Measurements from ENCODE around the gene SPX. TPM values are rescaled to one million over a fixed set of nuclear protein-coding genes. Genes with fewer than 3 reads are reported as not detected.
A peak's percentile ranks its signal among the peaks of the same experiment; 100 is the strongest.

Gene SPX
- total RNA-seq, 2 experiments from 2014 or later, result 0.36 to 0.94 TPM

DNA sequence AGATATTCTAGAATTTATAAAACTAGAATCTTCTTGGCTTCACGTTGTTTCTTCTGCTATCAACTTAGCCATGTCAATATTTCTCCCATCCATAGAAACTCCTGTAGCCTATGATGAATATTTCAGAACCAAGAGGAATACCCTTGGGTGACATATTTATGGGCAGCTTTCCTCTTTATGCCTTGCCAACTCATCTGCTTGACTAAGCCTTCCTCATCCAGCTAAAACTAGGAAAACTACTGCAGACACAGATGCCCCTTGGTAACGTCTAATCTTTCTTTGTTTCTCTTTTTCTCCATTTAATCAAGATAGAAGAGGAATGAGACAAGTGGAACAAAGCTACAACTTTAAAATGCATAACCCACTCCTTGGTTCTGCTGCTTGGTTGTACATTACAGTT, 18.2 kb upstream of the SPX start:
- intact Hi-C loops (cut with micrococcal nuclease), result loop anchor here (2.0 kb wide), 1 partner anchor 19 kb away; the partner anchor contains the start of gene SPX
- POLR2A ChIA-PET, result interaction anchor here (1.1 kb wide), 1 partner anchor 149 kb away, joined by 3 read pairs; the partner anchor contains the start of gene LDHB
- Mint-ChIP-seq H3K4me1 (ENCODE audit: low read depth) (peaks cover 51% of the 10 kb centered on the region), H3K9me3 (no peaks in the 10 kb centered on the region), H3K4me3 (no peak overlapping the region), H3K27ac (no peak overlapping the region), H3K36me3 (peaks cover 31% of the 10 kb centered on the region), H3K27me3 (no peaks in the 10 kb centered on the region)
- CTCF ChIA-PET, result interaction anchor here (0.8 to 1.7 kb wide), 2 partner anchors 171 to 172 kb away, joined by 3 read pairs; no protein-coding TSS in a partner anchor
- DNase-seq, result no peak

DNA sequence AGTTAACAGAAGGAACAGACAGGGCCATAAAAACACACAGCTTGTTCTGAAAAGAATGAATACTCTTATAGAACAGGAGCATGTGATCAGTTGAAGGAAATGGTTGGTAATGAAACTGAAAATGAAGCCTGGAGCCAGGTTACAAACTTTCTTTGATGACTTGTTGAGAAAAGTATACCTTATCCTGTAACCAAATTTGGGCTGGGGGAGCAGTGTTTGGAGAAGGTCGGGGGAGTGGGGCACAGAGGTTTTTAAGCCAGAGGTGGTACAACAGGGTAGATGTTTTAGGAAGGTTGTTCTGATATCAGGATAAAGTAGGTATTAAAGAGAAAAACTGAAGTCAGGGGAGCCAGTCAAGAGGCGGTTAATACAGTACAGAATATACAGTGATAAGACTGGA, 16.3 kb upstream of the SPX start:
- no peak overlapping the region for H3K4me3 Mint-ChIP-seq
- peaks cover 34% of the 10 kb centered on the region for H3K4me1 Mint-ChIP-seq (ENCODE audit: low read depth)
- ChIA-PET POLR2A (no interaction called here), CTCF (interaction anchor here (1.7 kb wide), 1 partner anchor 170 kb away, joined by 3 read pairs; no protein-coding TSS in a partner anchor)
- no peak for DNase-seq
- peaks cover 39% of the 10 kb centered on the region for H3K36me3 Mint-ChIP-seq
- H3K27me3 Mint-ChIP-seq, result no peaks in the 10 kb centered on the region
- H3K27ac Mint-ChIP-seq, result peak overlapping the region; percentile 53
- H3K9me3 Mint-ChIP-seq, result no peaks in the 10 kb centered on the region
- intact Hi-C loops (cut with micrococcal nuclease), result loop anchor here (1.0 to 2.0 kb wide), 2 partner anchors 8 to 17 kb away; partner anchors contain the start of genes GOLT1B, RECQL and SPX

DNA sequence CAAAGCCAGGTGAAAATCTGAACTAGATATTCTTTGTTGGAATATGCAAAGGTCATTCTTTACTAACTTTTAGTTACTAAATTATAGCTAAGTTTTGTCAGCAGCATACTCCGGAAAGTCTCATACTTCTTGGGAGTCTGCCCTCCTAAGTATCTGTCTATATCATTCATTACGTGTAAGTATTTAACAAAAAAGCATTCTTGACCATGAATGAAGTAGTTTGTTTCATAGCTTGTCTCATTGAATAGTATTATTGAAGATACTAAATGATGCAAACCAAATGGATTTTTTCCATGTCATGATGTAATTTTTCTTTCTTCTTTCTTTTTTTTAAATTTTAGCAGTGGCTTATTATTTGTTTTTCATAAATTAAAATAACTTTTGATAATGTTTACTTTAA, 9.8 kb upstream of the SPX start:
- H3K27me3 Mint-ChIP-seq, result no peaks in the 10 kb centered on the region
- CTCF ChIA-PET, result no interaction called here

DNA sequence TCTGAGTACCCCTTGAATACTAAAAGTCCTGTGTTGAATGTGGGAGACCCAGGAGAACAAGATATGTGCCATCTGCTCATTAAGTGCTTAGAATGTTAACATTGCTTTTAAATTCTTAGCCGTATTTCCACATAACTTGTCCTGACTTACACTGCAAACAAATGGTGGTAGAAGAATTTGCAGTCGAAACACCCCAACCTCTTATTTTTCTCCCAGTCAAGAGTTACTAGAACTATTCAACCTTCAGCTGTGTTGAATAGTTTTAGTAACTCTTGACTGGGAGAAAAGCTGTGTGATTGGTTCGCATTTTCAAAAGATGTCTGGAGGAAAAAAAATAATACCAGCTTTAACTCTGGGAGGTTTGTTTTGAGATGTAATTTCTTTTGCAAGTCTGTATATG, 7.6 kb upstream of the SPX start:
- CTCF ChIA-PET, result interaction anchor here (0.6 to 0.9 kb wide), 2 partner anchors 9 to 77 kb away, joined by 3 to 5 read pairs; no protein-coding TSS in a partner anchor

More for the DNA sequence above, 9.8 kb upstream of the SPX start:
- DNase-seq, result no peak
- Mint-ChIP-seq H3K9me3 (no peaks in the 10 kb centered on the region), H3K4me1 (ENCODE audit: low read depth) (peaks cover 2% of the 10 kb centered on the region), H3K27ac (no peak overlapping the region), H3K36me3 (peaks cover 30% of the 10 kb centered on the region), H3K4me3 (no peak overlapping the region)
- intact Hi-C loops (cut with micrococcal nuclease), result no loop called here
- POLR2A ChIA-PET, result no interaction called here

DNA sequence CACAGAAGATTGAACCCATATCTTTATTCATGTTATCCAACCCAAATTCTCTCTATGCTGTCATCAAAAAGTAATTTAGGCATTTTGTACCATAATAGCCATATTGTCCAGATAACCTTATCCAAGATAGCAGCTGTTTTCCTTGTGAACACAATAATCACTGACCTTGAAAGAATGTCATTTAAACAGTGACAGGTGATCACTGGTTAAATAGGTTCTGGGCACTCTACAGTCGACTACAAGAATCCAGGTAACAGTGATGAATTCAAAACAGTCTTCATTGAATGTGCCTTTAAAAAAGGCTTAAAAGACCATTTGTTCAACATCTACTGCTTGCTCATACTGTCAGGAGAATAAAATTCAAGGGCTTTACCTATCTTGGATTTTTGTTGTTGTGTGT, 4.6 kb upstream of the SPX start:
- Mint-ChIP-seq H3K4me3 (no peak overlapping the region), H3K36me3 (peaks cover 11% of the 10 kb centered on the region), H3K4me1 (ENCODE audit: low read depth) (no peaks in the 10 kb centered on the region), H3K9me3 (peaks cover 4% of the 10 kb centered on the region), H3K27ac (no peak overlapping the region), H3K27me3 (peaks cover 1% of the 10 kb centered on the region)
- DNase-seq, result no peak
- POLR2A ChIA-PET, result no interaction called here
- intact Hi-C loops (cut with micrococcal nuclease), result no loop called here
- CTCF ChIA-PET, result no interaction called here

More for the DNA sequence above, 7.6 kb upstream of the SPX start:
- Mint-ChIP-seq H3K27me3 (no peaks in the 10 kb centered on the region), H3K27ac (no peak overlapping the region), H3K9me3 (no peaks in the 10 kb centered on the region), H3K4me3 (no peak overlapping the region), H3K36me3 (peaks cover 23% of the 10 kb centered on the region), H3K4me1 (ENCODE audit: low read depth) (peaks cover 2% of the 10 kb centered on the region)
- POLR2A ChIA-PET, result interaction anchor here (0.8 kb wide), 1 partner anchor 10 kb away, joined by 3 read pairs; no protein-coding TSS in a partner anchor
- intact Hi-C loops (cut with micrococcal nuclease), result no loop called here
- DNase-seq, result no peak

DNA sequence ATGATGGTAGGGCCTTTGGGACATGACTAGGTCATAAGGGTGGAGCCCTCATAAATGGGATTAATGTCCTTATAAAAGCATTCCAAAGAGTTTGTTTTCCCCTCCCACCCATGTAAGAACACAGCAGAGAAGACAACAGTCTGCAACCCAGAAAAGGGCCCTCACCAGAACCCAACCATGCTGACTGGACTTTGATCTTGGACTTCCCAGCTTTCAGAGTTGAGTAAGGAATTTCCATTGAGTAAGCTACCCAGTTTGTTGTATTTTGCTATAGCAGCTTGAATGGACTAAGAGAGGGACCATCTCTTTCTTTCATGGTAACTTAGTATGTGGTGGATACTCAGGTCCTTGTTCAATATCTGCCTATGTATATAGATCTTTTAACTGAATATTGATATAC, 2.9 kb upstream of the SPX start:
- DNase-seq, result no peak
- H3K27ac Mint-ChIP-seq, result no peak overlapping the region
- peaks cover 8% of the 10 kb centered on the region for H3K36me3 Mint-ChIP-seq
- H3K9me3 Mint-ChIP-seq, result peaks cover 4% of the 10 kb centered on the region
- ChIA-PET CTCF (no interaction called here), POLR2A (no interaction called here)
- H3K4me3 Mint-ChIP-seq, result no peak overlapping the region
- peaks cover 5% of the 10 kb centered on the region for H3K27me3 Mint-ChIP-seq
- intact Hi-C loops (cut with micrococcal nuclease), result no loop called here
- peaks cover 4% of the 10 kb centered on the region for H3K4me1 Mint-ChIP-seq (ENCODE audit: low read depth)

DNA sequence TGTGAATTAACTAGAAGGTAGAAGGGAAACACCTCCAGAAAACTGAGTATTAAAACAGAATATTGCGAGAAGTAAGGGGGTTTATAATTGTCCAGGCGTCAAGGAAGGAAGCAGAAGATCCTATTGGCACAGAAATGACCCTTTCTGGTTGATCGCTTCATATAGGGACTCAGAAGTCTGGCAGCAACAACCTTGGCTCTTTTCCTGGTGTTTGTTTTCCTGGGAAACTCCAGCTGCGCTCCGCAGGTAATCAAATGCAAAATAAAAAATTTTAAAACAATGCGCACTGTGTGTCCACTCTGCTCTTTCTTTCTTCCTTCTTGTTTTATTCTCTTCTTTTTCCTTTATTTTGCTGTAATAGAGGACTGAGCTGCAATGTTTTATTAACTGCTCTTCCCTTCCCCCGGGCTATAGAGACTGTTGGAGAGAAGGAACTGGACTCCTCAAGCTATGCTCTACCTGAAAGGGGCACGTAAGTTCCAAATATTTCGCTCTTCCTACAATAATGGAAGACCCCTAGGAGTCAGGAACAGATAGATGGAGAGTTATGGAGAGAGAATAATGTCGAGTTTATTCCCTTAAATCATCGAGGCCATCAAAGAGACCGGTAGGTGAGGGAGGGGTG, 737 bp downstream of the SPX start:
- POLR2A ChIA-PET, result interaction anchor here (0.9 to 1.9 kb wide), 4 partner anchors 12 to 150 kb away, joined by 3 to 6 read pairs (median 4); partner anchors contain the start of gene LDHB
- intact Hi-C loops (cut with micrococcal nuclease), result loop anchor here (1.0 to 2.0 kb wide), 3 partner anchors 13 to 26 kb away; partner anchors contain the start of genes GOLT1B and RECQL
- peaks cover 4% of the 10 kb centered on the region for H3K9me3 Mint-ChIP-seq
- CTCF ChIA-PET, result interaction anchor here (1.0 to 1.8 kb wide), 2 partner anchors 154 to 278 kb away, joined by 3 to 6 read pairs; no protein-coding TSS in a partner anchor
- H3K4me3 Mint-ChIP-seq, result peak overlapping the region; percentile 73
- H3K27ac Mint-ChIP-seq, result no peak overlapping the region
- peaks cover 26% of the 10 kb centered on the region for H3K27me3 Mint-ChIP-seq
- H3K36me3 Mint-ChIP-seq, result no peaks in the 10 kb centered on the region
- peaks cover 6% of the 10 kb centered on the region for H3K4me1 Mint-ChIP-seq (ENCODE audit: low read depth)
- DNase-seq, result no peak

DNA sequence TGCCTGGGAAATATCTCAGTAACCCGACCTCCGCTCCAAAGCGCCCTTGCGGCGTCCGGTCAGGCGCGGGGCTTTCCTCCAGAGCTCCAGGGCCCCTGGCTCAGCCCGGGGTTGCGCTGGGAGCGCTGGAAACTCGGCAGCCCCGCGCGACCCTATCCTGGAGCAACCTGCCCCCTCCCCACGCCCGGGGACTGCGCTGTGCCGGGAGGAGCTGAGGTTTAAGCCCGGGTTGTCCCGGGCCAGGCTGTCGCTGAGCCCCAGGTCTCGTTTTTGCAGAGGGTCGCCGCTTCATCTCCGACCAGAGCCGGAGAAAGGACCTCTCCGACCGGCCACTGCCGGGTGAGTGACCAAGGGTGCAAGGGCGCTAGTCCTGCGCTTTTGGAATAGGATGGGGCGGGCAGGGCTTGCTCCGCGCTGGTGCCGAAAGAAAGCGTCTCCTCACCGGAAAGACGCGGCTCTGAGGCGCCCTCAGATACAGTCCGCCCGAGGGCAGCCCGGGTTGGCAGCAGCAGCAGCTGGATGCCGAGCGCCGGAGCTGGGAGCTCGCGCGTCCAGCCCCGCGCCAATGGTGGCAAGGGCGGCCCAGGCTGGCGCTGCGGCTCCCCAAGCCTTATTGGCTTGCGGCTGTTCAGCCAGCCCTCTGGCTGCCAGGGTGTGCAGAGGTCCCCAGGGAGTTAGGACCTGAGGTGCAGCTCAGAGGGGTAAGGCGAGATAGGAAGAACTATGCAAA, 1.5 kb downstream of the SPX start:
- DNase-seq, result peak; percentile 78
- intact Hi-C loops (cut with micrococcal nuclease), result loop anchor here (1.0 to 2.0 kb wide), 3 partner anchors 13 to 26 kb away; partner anchors contain the start of genes GOLT1B and RECQL
- Mint-ChIP-seq H3K4me1 (ENCODE audit: low read depth) (peaks cover 6% of the 10 kb centered on the region), H3K27me3 (peaks cover 27% of the 10 kb centered on the region), H3K9me3 (peaks cover 4% of the 10 kb centered on the region), H3K36me3 (no peaks in the 10 kb centered on the region), H3K4me3 (peak overlapping the region; percentile 73), H3K27ac (no peak overlapping the region)
- ChIA-PET POLR2A (interaction anchor here (0.7 to 1.9 kb wide), 5 partner anchors 9 to 149 kb away, joined by 3 to 6 read pairs (median 3); partner anchors contain the start of gene LDHB), CTCF (interaction anchor here (0.8 to 1.8 kb wide), 5 partner anchors 9 to 279 kb away, joined by 3 to 6 read pairs (median 3); no protein-coding TSS in a partner anchor)

DNA sequence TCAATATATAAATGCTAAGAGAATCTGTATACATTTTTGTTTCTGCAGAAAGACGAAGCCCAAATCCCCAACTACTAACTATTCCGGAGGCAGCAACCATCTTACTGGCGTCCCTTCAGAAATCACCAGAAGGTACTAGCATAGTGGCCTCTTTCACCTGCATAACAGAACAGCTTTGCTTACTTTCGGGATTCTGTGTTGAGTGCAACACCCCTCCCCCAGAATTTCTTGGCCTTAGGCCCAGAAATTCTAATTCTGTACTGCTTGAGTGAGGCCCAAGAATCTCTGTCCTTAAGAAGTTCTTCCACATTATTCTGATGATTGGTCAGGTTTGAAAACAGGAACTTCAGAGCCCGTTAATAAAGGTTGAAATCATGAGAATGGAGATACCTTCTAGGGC, 2.9 kb downstream of the SPX start:
- H3K27me3 Mint-ChIP-seq, result peaks cover 27% of the 10 kb centered on the region
- no peak overlapping the region for H3K4me3 Mint-ChIP-seq
- intact Hi-C loops (cut with micrococcal nuclease), result no loop called here
- peaks cover 4% of the 10 kb centered on the region for H3K9me3 Mint-ChIP-seq
- ChIA-PET CTCF (interaction anchor here (0.5 to 1.4 kb wide), 2 partner anchors 149 to 151 kb away, joined by 3 to 4 read pairs; no protein-coding TSS in a partner anchor), POLR2A (interaction anchor here (1.2 kb wide), 1 partner anchor 10 kb away, joined by 3 read pairs; no protein-coding TSS in a partner anchor)
- no peaks in the 10 kb centered on the region for H3K36me3 Mint-ChIP-seq
- H3K4me1 Mint-ChIP-seq (ENCODE audit: low read depth), result peaks cover 6% of the 10 kb centered on the region
- DNase-seq, result no peak
- H3K27ac Mint-ChIP-seq, result no peak overlapping the region

DNA sequence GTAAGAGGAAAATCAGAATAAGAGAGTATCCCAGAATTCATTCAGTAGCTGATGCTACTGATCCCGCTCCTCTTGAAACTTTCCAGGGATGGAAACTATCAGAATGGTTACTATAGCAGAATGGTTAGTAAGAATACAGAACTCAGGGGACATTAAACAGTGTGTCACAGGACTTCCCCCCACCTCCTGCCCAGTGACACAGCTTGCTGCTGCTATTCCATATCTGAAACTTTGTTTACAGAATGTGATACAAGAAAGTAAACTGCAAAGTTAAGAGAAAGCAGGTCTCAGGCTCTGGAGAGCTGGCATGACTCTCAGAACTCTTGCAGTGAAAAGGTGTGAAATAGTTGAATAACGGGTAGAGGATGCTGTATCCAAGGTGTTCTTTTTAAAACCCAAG, 3.4 kb downstream of the SPX start:
- no peak for DNase-seq
- peaks cover 6% of the 10 kb centered on the region for H3K4me1 Mint-ChIP-seq (ENCODE audit: low read depth)
- H3K27ac Mint-ChIP-seq, result no peak overlapping the region
- ChIA-PET POLR2A (interaction anchor here (1.2 kb wide), 1 partner anchor 10 kb away, joined by 3 read pairs; no protein-coding TSS in a partner anchor), CTCF (interaction anchor here (0.5 to 1.4 kb wide), 2 partner anchors 149 to 151 kb away, joined by 3 to 4 read pairs; no protein-coding TSS in a partner anchor)
- peaks cover 27% of the 10 kb centered on the region for H3K27me3 Mint-ChIP-seq
- H3K4me3 Mint-ChIP-seq, result no peak overlapping the region
- H3K36me3 Mint-ChIP-seq, result no peaks in the 10 kb centered on the region
- intact Hi-C loops (cut with micrococcal nuclease), result no loop called here
- H3K9me3 Mint-ChIP-seq, result peaks cover under 1% of the 10 kb centered on the region

DNA sequence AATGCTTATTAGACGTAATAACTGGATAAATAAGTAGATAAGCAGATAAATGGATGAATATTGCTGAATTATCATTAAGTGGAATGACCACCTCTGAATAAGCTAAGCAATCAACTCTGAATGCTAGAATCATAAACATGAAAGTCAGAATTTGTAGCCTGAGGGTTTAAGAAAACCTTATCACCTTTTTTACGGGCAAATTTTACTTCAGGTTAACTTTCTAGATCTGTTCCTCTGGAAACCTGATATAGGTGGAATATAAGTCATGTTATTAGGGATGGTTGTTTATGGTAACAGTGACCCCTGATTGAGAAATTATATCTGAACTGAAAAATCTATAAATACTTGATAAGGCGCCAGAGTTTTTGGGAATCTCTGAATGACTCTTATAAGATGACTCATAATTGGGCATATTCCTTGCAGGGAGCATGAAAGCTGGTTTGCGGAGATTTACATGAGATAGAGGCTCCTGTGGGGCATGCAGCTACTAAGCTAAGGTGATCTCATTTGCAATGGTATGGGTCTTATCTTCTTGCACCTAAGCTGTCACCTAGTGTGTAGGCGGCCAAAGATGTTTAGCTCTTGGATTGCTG, 12.1 kb downstream of the SPX start:
- peaks cover 10% of the 10 kb centered on the region for H3K4me1 Mint-ChIP-seq (ENCODE audit: low read depth)
- peaks cover 2% of the 10 kb centered on the region for H3K27me3 Mint-ChIP-seq
- H3K4me3 Mint-ChIP-seq, result no peak overlapping the region
- no peaks in the 10 kb centered on the region for H3K9me3 Mint-ChIP-seq
- ChIA-PET POLR2A (no interaction called here), CTCF (no interaction called here)
- H3K27ac Mint-ChIP-seq, result no peak overlapping the region
- no peaks in the 10 kb centered on the region for H3K36me3 Mint-ChIP-seq
- intact Hi-C loops (cut with micrococcal nuclease), result no loop called here
- no peak for DNase-seq

All from activated CD4-positive, alpha-beta memory T cell treated with anti-CD3 and anti-CD28 coated beads for 36 hours (primary cell).